Fibroblast of skin of scalp (primary cell): Measurements from ENCODE around the gene CUX1.
A peak's percentile ranks its signal among the peaks of the same experiment; 100 is the strongest.
"Not testable (repeated sequence)": the region's sequence is repeated elsewhere in the genome, so short reads cannot be mapped to it uniquely, and the experiment has no call there.

Source experiments
- DNase-seq: peaks from one replicate; pipeline ENCODE4 v3.0.0-alpha.2; 2013

The CUX1 gene

DNA sequence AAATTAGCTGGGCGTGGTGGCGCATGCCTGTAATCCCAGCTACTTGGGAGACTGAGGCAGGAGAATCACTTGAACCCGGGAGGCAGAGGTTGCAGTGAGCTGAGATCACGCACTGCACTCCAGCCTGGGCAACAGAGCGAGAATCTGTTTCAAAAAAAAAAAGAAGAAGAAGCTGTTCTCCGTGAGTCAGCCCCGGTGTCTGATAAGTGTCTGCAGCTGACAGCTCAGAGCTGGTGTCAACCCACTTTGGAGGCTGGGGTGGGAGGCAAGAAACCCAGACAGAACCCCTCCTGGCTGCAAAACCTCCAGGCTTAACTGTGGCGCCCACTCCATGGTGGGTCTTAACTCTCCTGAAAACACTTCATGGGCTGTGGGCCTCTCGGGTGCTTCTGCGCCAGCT, 170.6 kb downstream of the CUX1 start:
- not testable (repeated sequence) for DNase-seq

DNA sequence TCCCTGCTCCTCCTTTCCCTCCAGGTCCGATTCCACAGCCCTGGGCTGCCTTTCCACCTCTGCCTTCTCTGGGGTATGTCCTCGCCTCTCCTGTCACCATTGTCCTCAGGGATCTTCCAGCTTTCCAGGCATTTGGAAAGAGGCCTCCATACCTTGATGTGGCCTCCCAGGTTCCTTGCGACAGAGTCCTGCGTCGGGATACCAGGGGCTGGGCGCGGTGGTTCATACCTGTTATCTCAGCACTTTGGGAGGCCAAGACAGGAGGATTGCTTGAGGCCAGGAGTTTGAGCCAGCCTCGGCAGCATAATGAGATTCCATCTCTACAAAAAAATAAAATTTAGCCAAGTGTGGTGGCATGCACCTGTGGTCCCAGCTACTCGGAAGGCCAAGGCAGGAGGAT, 171.1 kb downstream of the CUX1 start:
- no peak for DNase-seq

DNA sequence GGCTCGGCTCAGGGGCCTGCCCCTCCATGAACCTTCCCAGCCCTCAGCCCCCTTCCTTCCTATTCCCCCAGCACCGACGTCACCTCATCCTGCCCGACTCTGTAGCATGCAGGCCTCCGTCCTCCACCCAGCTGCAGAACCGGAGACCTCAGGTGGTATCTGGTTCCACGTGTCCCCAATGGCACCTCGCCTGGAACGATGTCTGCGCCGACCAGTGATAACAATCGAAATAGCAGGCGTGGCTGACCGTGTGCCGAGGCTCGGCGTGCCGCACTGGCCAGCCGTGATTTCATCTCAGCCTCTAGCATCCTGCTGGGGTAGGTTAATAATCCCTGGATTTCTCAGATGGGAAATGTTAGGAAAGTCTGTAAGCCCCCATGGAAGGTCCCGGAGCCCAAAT, 171.7 kb downstream of the CUX1 start:
- no peak for DNase-seq

DNA sequence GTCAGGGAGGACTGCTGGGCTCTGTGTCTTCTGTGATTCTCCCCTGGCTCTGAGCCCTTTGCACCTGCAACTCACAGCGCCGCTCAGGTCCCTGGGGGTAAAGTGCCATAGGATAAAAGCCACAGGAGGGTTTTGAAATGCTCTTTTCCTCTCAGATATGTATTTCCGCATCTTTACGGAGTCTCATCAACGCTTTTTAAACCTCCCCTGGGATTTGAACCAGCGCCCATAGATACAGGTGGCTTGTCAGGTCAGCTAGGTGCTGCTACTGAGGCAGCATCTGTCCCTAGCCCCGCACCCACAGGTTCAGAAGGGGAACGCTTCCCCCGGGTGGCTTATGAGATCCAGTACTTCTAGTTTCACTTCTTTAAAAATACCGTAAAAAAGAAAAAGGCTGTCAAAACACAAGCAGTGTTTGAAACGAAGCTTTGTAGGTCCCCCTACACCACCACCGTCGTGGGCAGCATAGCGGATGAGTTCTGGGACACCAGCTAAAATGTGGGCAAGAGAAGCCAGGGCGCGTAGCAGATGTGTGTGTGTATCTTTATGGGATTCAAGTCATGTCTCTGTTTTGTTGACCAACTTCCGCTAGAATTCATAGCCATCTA, 173.5 kb downstream of the CUX1 start:
- no peak for DNase-seq

DNA sequence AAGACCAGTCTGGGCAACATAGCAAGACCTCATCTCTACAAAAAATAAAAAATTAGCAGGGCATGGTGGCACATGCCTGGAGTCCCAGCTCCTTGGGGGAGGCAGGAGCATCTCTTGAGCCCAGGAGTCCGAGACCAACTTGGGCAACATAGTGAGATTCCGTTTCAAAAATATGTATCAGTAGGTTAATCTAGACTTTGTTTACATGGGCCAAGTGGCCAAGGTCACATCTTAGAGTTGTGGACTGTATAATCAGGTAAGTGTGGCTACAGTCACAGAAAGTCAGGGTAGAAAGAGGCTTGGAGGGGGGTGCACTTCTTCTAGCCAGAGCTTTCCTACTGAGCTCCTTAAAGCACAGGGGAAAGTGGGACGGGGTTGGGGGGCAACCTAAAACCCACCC, 174.4 kb downstream of the CUX1 start:
- DNase-seq, result no peak

DNA sequence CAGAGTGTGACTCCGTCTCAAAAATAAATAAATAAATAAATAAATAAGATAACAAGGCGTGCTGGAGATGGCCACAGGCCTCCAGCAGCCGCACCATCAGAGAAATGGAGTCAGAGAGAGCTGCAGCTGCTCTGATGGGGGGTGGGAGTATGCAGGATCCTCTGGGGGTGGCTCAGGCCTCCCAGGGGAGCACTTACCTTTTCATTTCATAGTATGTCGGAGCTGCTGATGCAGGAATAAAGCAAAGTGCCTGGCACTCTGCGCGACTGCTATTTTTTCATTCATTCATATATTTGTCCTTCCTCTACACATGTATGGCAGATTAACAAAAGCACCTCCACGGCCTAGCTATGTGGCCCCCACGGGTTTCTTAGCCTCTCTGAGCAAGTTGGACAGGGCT, 175.9 kb downstream of the CUX1 start:
- no peak for DNase-seq

DNA sequence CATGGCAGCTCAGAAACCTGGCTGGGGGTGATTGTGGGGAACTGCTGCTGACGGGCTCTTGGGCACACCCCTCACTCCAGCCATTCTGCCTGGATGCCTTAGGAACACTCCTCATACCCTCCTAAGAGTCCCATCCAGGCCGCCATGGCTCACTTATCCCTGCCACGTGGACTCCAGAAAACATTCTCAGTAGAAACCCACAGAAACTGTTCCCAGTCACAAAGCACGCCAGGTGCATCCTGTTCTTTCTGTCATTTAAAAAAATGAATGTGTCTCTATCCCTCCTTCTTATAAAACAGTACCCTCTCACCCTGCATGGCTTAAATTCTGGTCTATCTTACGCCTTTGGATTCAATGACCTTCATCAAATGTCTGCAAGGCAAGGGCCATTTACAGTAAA, 177.7 kb downstream of the CUX1 start:
- no peak for DNase-seq

DNA sequence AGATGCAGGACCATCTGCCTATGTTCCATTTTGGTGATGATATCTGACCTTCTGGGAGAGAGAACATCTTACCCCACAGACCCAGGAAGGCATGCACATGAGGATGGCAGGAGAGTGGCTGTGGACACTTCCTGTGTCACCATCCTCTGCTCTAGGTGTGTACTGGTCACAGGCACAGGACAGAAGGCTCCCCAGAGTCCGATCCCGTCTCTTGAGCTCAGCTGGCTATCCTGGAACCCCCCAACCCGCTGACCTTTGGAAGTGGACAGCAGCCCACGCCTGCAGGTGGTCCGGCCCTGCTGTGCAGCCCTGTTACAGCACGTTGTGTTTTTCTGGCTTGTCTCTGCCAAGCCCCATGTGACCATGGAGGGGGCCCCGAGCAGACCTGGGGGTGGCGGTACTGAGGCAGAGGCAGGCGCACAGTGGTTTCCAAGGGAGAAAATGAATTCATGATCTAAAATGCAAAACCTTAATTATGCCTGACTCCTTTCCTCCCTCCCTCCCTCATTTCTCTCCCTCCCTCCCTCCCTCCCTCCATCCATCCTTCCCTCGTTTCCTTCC, 178.8 kb downstream of the CUX1 start:
- no peak for DNase-seq

DNA sequence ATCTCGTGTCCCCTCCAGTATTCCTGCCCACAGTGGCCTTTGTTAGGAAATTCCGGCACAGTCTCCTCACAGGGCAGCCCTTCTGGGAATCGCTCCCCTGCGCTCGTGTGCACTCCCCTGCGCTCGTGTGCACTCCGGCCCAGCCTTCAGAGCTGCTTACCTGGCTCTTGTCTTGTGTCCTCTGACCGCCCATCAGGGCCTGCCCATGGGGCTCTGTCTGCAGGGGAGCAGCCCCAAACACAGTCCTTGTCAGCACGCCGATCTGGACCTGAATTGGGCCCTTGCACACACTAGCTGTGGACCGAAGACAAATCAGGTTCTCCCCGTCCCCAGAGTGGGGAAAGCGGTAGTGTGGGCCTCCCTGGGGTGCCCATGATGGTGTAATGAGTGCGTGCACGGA, 179.4 kb downstream of the CUX1 start:
- no peak for DNase-seq

DNA sequence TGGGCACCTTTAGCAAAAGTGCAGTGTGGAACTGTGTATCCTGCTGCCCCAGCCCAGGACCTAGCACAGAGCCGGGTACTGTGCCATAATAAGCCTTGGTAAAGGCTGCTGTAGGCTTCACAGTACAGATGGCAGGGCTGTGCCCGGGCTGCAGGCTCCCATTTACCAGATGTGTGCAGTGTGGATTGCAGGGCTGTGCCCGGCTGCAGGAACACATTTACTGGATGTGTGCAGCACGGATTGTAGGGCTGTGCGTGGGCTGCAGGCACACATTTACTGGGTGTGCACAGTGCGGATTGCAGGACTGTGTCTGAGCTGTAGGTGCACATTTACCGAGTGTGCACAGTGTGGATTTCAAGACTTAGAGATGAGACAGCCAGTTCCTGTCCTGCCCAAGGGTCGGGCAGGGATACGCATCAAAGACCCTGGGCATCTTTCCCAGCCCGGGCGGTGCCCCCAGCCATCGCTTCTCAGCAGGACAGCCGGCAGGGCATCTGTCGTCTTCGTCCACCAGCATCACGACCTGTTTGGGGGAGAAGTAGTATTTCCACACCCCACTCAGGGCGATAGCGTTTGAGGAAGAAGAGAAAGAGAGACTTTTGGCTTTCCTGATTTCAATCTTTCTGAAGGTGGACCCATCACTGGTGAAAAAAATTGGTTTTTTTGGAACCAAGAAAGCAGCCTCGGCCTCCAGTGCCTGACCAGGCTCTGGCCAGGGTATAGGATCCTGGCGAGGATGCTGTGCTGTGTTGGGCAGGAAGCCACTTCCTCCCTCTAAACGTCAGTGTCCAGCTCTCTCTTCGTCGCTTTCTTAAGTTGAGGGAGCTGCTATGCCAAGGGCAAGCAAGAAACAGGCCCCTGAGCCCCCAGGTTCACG, 180.8 kb downstream of the CUX1 start:
- no peak for DNase-seq

DNA sequence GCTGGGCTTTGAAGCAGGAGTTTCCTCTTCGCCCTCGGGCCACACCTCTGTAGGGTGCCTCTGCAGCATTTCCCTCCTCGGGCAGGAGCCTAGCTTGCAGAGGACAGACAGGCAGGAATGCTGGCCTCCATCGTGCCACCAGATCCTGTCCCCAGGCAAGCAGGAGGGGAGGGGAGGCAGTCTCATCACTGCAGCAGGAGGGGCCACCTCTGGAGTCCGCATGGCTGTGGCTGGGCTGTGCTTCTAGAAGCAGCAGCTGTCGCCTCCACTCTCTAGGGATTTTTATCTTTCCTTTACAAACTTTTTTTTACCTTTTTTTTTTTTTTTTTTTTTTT, 181.4 kb downstream of the CUX1 start:
- DNase-seq, result no peak

DNA sequence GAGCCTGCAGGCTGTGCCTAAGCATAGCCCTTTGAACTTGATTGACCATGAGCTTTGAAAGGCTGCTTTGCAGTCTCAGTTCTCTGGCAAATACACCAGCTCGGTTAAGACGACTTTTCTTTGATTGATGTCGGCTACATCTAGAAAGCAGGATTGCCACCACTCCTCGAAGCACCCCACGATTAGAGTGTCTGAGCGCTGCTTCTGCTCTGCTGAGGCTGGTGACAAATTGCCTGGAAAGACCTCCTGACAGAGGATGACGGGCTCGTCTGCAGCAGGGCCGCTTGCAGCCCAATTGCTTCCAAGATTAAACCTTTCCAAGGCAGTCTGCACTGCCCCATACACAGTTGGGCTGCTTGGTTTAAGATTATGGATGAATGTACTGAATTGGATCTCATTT, 182.0 kb downstream of the CUX1 start:
- DNase-seq, result no peak

DNA sequence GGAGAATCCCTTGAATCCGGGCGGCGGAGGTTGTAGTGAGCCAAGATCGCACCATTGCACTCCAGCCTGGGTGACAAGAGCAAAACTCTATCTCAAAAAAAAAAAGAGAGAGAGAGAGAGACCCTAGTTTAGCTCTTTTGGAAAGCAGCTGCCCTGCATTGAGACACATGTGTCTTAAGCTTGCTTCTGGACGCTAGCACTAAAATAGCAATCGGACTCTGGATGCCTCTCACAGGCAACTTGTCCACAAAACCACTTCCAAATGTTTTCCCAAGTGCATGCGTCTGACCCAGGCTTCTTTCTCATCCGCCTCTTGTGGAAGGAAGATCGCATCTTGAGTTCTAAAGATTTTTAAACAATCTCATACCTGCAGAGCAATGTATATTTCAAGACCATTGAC, 182.7 kb downstream of the CUX1 start:
- DNase-seq, result no peak

DNA sequence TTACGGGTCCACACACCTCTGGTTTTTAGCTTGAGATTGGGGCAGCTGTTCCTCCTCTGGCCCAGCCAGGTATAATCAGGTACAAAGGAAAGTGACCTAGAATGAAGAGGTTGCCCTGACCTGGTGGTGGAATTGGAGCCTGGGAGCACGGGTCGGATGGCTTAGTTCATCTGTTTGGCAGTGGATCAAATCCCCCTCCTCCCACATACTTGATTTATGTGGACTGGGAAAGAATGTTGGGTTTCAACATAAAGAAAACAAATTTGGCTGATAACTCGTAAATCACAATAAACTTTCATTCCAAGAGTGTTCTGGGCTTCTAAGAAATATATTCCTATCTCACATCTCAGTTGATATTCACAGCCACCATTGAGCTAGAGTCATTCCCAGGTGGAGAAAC, 186.8 kb downstream of the CUX1 start:
- DNase-seq, result peak; percentile 51

DNA sequence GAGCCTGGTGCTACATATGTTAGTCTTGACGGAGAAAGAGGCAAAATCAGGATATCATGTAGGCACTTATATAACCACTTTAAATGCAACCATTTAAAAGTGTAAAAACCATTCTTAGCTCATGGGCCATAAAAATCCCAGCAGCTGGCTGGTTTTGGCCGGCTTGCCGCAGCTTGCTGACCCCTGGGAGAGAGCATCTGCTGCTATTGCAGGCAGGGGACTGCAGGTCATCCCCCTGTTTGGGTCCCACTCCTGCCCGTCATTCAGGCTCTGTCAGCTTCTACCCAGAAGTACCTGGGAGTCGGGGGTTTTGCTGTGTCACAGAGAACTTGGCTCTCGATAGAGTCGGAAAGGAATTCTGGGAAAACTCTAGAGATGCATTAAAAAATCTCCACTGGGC, 187.4 kb downstream of the CUX1 start:
- DNase-seq, result no peak

DNA sequence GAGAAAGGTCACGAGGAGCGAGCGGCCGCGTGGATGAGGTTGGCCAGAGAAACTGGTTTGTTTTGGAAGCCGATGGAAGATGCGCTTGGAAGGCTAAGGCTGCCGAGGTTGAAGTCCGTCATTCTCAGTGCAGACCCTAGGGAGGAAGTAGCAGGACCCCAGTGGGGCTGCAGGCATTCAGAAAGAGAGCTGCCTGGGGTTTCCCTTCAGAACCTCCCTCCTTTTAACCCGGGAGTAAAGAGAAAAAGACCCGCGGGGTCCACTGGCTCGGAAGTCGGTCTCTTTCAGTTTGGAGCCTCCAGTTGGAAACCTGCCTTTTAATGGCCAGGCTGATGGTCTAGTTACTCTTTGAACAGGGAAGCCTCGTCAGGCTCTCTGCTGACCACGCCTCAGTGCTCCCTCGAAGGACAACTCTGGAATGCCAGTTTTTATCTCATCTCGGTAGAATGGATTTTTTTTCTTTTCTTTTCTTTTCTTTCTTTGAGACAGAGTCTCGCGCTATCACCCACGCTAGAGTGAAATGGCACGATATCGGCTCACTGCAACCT, 188.6 kb downstream of the CUX1 start:
- no peak for DNase-seq

DNA sequence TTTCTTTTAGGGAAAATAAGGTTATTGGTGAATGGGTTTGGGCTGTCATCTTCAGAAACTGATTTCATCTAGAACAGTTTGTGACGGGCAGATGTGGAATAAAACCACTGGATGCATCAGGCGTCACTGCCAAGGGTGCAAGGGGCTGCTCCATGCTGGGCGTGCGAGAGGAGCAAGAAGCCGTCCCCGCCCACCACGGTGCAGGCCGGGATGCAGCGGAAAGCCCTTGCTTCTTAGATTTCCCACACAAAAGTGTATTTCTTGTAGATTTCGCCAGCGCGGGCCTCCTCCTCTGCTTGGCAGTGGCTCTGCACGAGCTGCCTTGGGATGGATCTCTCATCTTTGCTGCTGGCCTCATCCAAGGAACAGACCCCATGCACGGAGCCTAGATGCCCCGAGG, 189.3 kb downstream of the CUX1 start:
- DNase-seq, result no peak

DNA sequence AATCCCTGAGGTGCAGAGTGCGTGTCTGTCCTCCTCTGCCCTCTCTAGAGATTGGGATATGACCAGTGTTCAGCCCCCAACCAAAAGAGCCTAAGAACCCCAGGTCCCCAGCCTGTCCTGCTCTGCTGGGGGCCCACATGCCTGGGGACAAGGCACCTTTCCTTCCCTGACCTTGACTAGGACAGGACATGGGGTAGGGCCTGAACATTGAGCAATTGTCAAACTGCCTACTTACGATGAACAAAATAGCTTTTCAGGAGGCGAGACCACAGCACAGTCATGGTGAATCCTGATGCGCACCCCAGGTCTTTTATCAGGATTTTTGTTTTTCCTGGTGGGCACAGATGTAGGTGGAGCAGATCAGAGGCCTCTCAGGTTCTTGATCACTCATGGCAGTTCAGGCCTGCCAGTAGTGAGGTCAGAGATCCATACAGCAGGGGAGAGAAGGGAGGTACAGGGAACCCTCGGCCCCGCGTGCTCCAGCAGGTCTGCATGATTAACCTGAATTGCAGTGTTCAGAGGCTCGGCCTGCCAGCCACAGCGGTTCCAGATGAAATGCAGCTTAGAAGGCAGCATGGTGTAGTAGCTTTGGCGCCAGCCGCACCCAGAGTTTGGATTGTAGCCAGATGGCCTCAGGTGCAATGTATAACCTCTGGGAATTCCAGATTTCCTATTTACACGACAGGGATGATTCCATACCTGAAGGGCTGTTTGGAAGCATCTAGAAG, 191.3 kb downstream of the CUX1 start:
- no peak for DNase-seq

DNA sequence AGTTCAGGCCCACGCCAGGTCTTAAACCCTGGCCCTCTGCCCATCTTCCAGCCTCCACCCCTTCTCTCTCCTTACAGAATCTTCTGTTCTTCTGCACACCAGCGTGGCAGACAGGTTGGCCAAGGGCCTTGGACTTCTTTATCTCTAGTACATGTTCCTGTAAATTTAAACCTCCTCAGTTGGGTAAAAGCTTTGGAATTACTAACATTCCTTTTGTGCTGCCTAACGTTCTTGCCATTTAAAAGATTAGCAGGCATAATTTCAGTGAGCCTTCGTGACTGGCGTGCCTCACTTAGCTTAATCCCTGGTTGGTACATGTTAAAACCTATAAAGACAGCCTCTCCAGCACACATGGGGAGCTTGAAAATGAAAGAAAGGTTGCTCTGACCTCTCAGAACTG, 192.2 kb downstream of the CUX1 start:
- peak; percentile 41 for DNase-seq

DNA sequence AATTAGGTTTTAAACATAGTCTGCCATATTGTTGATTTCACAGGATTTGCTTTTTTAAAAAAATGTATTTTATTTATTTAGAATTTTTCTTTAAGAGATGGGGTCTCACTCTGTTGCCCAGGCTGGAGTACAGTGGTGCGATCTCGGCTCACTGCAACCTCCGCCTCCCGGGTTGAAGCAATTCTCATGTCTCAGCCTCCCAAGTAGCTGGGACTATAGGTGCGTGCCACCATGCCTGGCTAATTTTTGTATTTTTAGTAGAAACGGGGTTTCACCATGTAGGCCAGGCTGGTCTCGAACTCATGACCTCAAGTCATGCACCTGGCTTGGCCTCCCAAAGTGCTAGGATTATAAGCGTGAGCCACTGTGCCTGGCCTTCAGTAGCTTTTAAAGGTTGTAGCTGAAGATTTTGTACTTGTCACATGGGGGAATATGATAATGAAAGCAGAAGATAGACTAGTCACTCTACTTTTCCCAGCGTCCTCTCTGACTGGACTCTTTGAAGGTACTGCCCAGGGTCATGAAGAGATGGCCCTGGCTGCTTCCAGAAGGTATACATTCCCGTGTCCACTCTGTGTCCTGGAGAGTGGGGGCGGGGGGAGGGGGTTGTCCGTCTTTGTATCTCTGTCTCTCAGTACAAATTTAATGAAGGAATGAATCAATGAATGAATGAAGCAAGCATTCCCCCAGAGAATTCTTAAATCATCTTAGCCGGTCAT, 194.8 kb downstream of the CUX1 start:
- not testable (repeated sequence) for DNase-seq

DNA sequence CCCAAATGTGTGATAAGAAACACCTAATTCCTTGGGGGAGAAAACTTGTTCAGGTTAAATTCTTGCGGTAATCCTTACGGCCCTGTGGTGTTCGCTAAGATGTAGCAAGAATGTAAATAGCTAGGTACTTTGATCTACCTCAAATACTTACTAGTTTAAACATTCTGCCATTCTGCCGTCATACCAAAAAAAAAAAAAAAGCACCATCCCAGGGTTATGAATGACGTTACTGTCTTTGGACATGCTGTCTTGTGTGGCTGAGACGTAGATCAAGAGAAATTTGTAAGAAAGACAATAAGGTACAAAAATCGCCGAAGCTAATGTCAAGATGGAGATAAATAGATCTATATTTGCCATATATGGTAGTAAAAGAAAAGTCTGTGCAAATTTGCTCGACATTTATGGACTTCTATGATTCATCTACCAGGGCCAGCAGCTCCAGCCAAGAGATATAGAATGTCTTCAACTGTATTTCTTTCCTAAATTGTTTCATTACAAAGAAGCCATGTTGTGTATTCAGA, 195.6 kb downstream of the CUX1 start:
- peak; percentile 64 for DNase-seq

DNA sequence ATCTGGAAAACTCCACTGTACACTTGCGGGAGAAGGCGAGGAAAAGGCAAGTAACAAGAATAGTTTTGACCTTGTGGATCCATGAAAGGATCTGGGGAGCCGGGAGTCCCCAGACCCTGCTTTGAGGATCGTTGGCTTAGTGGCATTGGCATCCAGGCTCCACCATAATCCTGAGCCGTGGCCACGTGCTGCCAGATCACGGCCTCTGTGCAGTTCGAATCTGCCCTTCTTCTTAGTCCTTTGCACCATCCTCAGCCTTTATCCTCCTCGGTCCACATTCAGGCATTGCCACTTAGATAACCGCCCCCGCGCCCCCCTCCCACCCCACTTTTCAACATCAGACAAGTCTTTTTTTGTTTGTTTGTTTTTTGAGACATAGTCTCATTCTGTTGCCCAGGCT, 201.4 kb downstream of the CUX1 start:
- no peak for DNase-seq
